Upper lobe of left lung (tissue), 6 donors: Measurements from ENCODE around the gene GAA. TPM values are rescaled to one million over a fixed set of nuclear protein-coding genes. Genes with fewer than 3 reads are reported as not detected.

ENCODE experiments used
- ATAC-seq, 2 donors: fragments of 200-7000 bp; cut with Tn5 transposase; one replicate each; pipeline ENCODE4 v1.9.1; 2022; ENCODE audit warnings: mild to moderate bottlenecking in 2 of 2, moderate library complexity in 2 of 2; ENCODE audit not compliant: low FRiP score in 2 of 2
- DNase-seq, 2 donors: peaks; one replicate each; pipeline ENCODE4 v3.0.0-alpha.2; 2019 to 2020
- H3K27ac ChIP-seq, 4 donors: fragments of 200-600 bp; sonication (generic); one replicate each; pipeline ENCODE4 v1.5.1; 2016 to 2019
- H3K27me3 ChIP-seq, 4 donors: fragments of 200-600 bp; sonication (generic); one replicate each; pipeline ENCODE4 v1.5.1; 2017 to 2019
- H3K36me3 ChIP-seq, 4 donors: fragments of 200-600 bp; sonication (generic); one replicate each; pipeline ENCODE4 v1.5.1; 2016 to 2019
- H3K4me1 ChIP-seq, 4 donors: fragments of 200-600 bp; sonication (generic); one replicate each; pipeline ENCODE4 v1.5.1; 2018 to 2019
- H3K4me3 ChIP-seq, 4 donors: fragments of 200-600 bp; sonication (generic); one replicate each; pipeline ENCODE4 v1.5.1; 2017 to 2019; ENCODE audit warnings: mild to moderate bottlenecking in 2 of 4, moderate library complexity in 1 of 4
- H3K9me3 ChIP-seq, 4 donors: fragments of 200-600 bp; sonication (generic); one replicate each; pipeline ENCODE4 v1.5.1; 2018 to 2019
- EP300 ChIP-seq, 4 donors: sonication (generic); formaldehyde crosslinking; IDR thresholded peaks; one replicate each; pipeline ENCODE4 v1.5.1; 2017; ENCODE audit warnings: antibody characterized with exemption in 4 of 4, control low read depth in 2 of 4
- POLR2A ChIP-seq, 4 donors: fragments of 450-650 bp; IDR thresholded peaks; one replicate each; pipeline ENCODE4 v1.5.1; 2016 to 2017; ENCODE audit warnings: antibody characterized with exemption in 4 of 4, mild to moderate bottlenecking in 2 of 4
- POLR2AphosphoS5 ChIP-seq, 2 donors: sonication (generic); formaldehyde crosslinking; IDR thresholded peaks; one replicate each; pipeline ENCODE4 v1.5.1; 2017; ENCODE audit warnings: antibody characterized with exemption in 2 of 2
- WGBS, 2 donors: methylation state at CpG; one replicate each; pipeline ENCODE4 v1.1.5; 2017 to 2018; 5-methylcytosine and 5-hydroxymethylcytosine counted together
- total RNA-seq, 6 donors: library from RNA; depleted of rRNA in 4 of 6; stranded (reverse); fragments of >200 nt in 4 of 6; gene quantifications; one replicate each; pipeline versions ENCODE4 v1.1.0 to v1.2.1, GENCODE V29; 2016 to 2021
- TF ChIP-seq, protein P1 (sequence below), 6 experiments: fragments of 450-650 bp in 4 of 6; fragments of 200-600 bp in 2 of 6; sonication (generic) in 2 of 6; IDR thresholded peaks; one replicate each; pipeline ENCODE4 v1.5.1; 2016 to 2019; ENCODE audit warnings: antibody characterized with exemption in 6 of 6
- donor health status: DM: no; HTN: no; CAD: no; lungs with moderate emphysema.
- donor health status: DM: no; HTN: yes; CAD: no; lungs with severe emphysema.

Gene GAA
- total RNA-seq, 6 donors from 2014 or later, result 54.7 to 178 (median 157) TPM

- H3K4me1 ChIP-seq, result no peaks in the 10 kb centered on the region
- TF ChIP-seq, protein P1, sequence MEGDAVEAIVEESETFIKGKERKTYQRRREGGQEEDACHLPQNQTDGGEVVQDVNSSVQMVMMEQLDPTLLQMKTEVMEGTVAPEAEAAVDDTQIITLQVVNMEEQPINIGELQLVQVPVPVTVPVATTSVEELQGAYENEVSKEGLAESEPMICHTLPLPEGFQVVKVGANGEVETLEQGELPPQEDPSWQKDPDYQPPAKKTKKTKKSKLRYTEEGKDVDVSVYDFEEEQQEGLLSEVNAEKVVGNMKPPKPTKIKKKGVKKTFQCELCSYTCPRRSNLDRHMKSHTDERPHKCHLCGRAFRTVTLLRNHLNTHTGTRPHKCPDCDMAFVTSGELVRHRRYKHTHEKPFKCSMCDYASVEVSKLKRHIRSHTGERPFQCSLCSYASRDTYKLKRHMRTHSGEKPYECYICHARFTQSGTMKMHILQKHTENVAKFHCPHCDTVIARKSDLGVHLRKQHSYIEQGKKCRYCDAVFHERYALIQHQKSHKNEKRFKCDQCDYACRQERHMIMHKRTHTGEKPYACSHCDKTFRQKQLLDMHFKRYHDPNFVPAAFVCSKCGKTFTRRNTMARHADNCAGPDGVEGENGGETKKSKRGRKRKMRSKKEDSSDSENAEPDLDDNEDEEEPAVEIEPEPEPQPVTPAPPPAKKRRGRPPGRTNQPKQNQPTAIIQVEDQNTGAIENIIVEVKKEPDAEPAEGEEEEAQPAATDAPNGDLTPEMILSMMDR (IDR thresholded peaks at IDR 0.05), result no peak
- TF ChIP-seq EP300 (IDR thresholded peaks at IDR 0.05) (no peak), POLR2AphosphoS5 (IDR thresholded peaks at IDR 0.05) (no peak), POLR2A (IDR thresholded peaks at IDR 0.05) (no peak)
- WGBS, 2 donors, result 74 to 85% methylated on average over 3 of the region's 3 CpGs
- DNase-seq, result no peak
- ATAC-seq, result no peak
- no peak overlapping the region for H3K4me3 ChIP-seq
- no peaks in the 10 kb centered on the region for H3K9me3 ChIP-seq
- no peaks in the 10 kb centered on the region for H3K36me3 ChIP-seq
- no peak overlapping the region for H3K27ac ChIP-seq
- H3K27me3 ChIP-seq, result no peaks in the 10 kb centered on the region
Measured at GRCh38 chr17:80126449-80126715, 25.0 kb downstream of the GAA start.

DNA sequence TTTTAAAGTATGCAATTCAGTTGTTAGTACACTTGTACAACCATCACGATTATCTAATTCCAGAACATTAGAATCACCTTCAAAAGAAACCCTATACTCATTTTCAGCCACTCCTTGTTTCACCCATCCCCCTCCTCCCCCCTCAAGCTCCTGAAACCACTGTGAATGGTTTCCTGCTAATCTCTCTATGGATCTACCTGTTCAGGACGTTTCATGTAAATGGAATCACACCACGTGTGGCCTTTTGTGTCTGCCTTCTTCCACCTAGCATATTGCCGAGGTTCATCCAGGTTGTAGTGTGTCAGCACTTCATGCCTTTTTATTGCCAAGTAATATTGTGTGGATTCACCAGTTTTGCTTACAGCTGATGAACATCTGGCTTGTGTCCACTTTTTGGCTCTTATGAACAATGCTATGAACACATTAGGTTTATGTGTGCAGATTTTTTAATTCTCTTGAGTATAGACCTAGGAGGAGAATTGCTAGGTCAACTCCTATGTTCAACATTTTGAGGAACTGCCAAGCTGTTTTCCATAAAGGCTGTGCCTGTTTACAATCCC is 27.7 kb downstream of the GAA start:
- H3K9me3 ChIP-seq, result no peaks in the 10 kb centered on the region

GRCh38 chr17:80130992-80131391 is 29.6 kb downstream of the GAA start:
- WGBS, 2 donors, result 88 to 91% methylated on average over 3 of the region's 3 CpGs
- ATAC-seq (no peak), DNase-seq (no peak)
- no peak overlapping the region for H3K27ac ChIP-seq
- H3K4me3 ChIP-seq, result no peak overlapping the region
- no peak for TF ChIP-seq POLR2AphosphoS5 (IDR thresholded peaks at IDR 0.05)
- no peak for TF ChIP-seq EP300 (IDR thresholded peaks at IDR 0.05)
- TF ChIP-seq POLR2A (IDR thresholded peaks at IDR 0.05), result no peak
- TF ChIP-seq, protein P1 (IDR thresholded peaks at IDR 0.05), result no peak
- no peaks in the 10 kb centered on the region for H3K9me3 ChIP-seq
- no peaks in the 10 kb centered on the region for H3K27me3 ChIP-seq
- peaks cover 23 to 32% (median 29%) of the 10 kb centered on the region in 4 donors for H3K36me3 ChIP-seq
- no peaks in the 10 kb centered on the region for H3K4me1 ChIP-seq

More for the DNA sequence above, 27.7 kb downstream of the GAA start:
- no peaks in the 10 kb centered on the region for H3K4me1 ChIP-seq
- H3K4me3 ChIP-seq, result no peak overlapping the region
- ATAC-seq (no peak), DNase-seq (no peak)
- peaks cover 8 to 13% (median 11%) of the 10 kb centered on the region in 4 donors for H3K36me3 ChIP-seq
- TF ChIP-seq POLR2A (IDR thresholded peaks at IDR 0.05), result no peak
- no peak for TF ChIP-seq EP300 (IDR thresholded peaks at IDR 0.05)
- TF ChIP-seq, protein P1 (IDR thresholded peaks at IDR 0.05), result no peak
- TF ChIP-seq POLR2AphosphoS5 (IDR thresholded peaks at IDR 0.05), result no peak
- WGBS, 2 donors, result 32 to 42% methylated on average over 4 of the region's 4 CpGs
- no peak overlapping the region for H3K27ac ChIP-seq
- H3K27me3 ChIP-seq, result no peaks in the 10 kb centered on the region

DNA sequence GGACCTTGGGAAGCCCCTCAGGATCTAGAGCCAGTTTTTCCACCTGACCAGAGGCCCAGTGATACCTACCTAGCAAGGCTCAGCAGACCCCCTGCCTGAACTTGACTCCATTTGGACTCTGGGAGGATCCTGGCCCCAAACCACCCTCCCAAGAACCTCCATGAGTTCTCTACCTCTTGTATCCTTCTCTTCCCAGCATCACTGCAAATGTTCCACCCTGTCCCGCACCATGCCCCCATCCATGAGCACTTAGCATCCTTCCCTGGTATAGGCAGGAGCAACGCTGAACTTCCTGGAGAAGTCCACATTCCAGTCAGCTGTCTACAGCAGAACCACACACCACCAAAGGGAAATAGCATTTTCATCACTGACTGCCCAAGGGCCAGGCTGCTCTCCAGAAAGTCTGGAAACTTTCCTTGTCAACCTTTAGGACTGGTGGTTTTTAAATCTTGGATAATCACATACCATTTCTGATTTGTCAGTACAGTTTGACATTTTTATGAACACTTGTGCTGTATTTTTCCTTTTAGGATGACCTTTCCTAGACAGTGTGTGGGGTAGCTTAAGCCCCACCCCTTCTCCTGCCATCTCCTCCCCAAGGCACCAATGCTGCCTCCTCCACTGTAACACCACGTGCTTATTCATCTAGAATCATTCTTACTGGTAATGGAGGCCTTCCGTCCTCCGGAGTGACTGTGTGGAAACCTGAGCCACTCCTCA is 31.7 kb downstream of the GAA start:
- WGBS, 2 donors, result 91 to 92% methylated on average over 5 of the region's 5 CpGs
- H3K9me3 ChIP-seq, result no peaks in the 10 kb centered on the region
- no peaks in the 10 kb centered on the region for H3K4me1 ChIP-seq
- no peak overlapping the region for H3K27ac ChIP-seq
- H3K36me3 ChIP-seq, result peaks cover 26 to 53% (median 49%) of the 10 kb centered on the region in 4 donors
- DNase-seq, result no peak
- no peak for ATAC-seq
- no peak overlapping the region for H3K4me3 ChIP-seq
- TF ChIP-seq POLR2A (IDR thresholded peaks at IDR 0.05) (no peak), EP300 (IDR thresholded peaks at IDR 0.05) (no peak), POLR2AphosphoS5 (IDR thresholded peaks at IDR 0.05) (no peak)
- TF ChIP-seq, protein P1 (IDR thresholded peaks at IDR 0.05), result no peak
- no peaks in the 10 kb centered on the region for H3K27me3 ChIP-seq

GRCh38 chr17:80133626-80133970 is 32.2 kb downstream of the GAA start:
- peaks cover 28 to 58% (median 55%) of the 10 kb centered on the region in 4 donors for H3K36me3 ChIP-seq
- no peak overlapping the region for H3K27ac ChIP-seq
- TF ChIP-seq EP300 (IDR thresholded peaks at IDR 0.05), result no peak
- TF ChIP-seq, protein P1 (IDR thresholded peaks at IDR 0.05), result no peak
- TF ChIP-seq POLR2AphosphoS5 (IDR thresholded peaks at IDR 0.05), result no peak
- no peak for TF ChIP-seq POLR2A (IDR thresholded peaks at IDR 0.05)
- H3K4me1 ChIP-seq, result no peaks in the 10 kb centered on the region
- 90 to 94% methylated on average over 2 to 6 of the region's 6 CpGs for WGBS, 2 donors
- no peak for DNase-seq
- no peak for ATAC-seq
- no peaks in the 10 kb centered on the region for H3K9me3 ChIP-seq
- no peak overlapping the region for H3K4me3 ChIP-seq
- H3K27me3 ChIP-seq, result no peaks in the 10 kb centered on the region
